ENCODE data around the gene GRM7. TPM values are rescaled to one million over a fixed set of nuclear protein-coding genes. Genes with fewer than 3 reads are reported as not detected.

Gene GRM7
- total and polyA plus RNA-seq, 2 experiments from 2014 or later: 1.7 to 2.7 TPM

- H3K36me3 ChIP-seq (replicated peaks; ENCODE audit: insufficient read depth, low read depth): no peaks in the 10 kb centered on the region
- H3K27me3 ChIP-seq: no peaks in the 10 kb centered on the region
- no peak overlapping the region for H3K27ac ChIP-seq
- H3K4me1 ChIP-seq (ENCODE audit: insufficient read depth): no peaks in the 10 kb centered on the region
- no peaks in the 10 kb centered on the region for H3K9me2 ChIP-seq (replicated peaks; ENCODE audit: insufficient read depth)
- H3K9me3 ChIP-seq (ENCODE audit: low read depth): no peaks in the 10 kb centered on the region
- no peak for DNase-seq (ENCODE audit: low spot score)
- H3K4me2 ChIP-seq: no peak overlapping the region
- no peaks in the 10 kb centered on the region for H4K20me1 ChIP-seq (ENCODE audit: insufficient read depth, poor library complexity, severe bottlenecking)
- H2AFZ ChIP-seq: no peak overlapping the region
- H3K79me2 ChIP-seq: no peaks in the 10 kb centered on the region
- no peak overlapping the region for H3K4me3 ChIP-seq
- no peak for TF ChIP-seq CTCF (IDR thresholded peaks at IDR 0.05; ENCODE audit: poor library complexity)
- TF ChIP-seq EZH2 (IDR thresholded peaks at IDR 0.05; ENCODE audit: borderline replicate concordance): no peak
- TF ChIP-seq EZH2phosphoT487 (IDR thresholded peaks at IDR 0.05; ENCODE audit: low read depth, severe bottlenecking, unreplicated experiment): no peak
- WGBS (ENCODE audit: low lambda C conversion rate, missing lambda C conversion rate): 79% methylated on average over 1 of the region's 1 CpG
These were observed 239.2 kb downstream of the GRM7 start for GRCh38 chr3:7100136-7100535.

DNA sequence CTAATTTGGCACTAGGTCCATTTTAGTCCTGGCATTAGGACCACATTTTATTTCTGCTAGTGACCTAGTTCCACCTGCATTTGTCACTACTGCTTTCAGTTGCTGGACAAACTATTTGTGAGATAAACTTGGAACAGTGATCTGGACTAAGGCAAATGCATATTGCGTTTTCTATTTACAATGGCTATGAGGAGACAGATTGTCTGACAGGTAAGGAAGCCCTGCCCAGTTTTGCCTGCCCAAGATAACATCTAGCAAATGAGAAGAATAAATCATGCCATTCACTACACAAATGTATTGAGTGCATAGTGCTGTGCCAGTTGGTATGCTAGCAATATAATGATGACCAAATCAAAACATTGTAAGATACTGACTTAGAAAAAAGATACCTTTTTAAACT, 245.7 kb downstream of the GRM7 start:
- no peak for DNase-seq (ENCODE audit: low spot score)
- H3K9me2 ChIP-seq (replicated peaks; ENCODE audit: insufficient read depth): no peaks in the 10 kb centered on the region
- H4K20me1 ChIP-seq (ENCODE audit: insufficient read depth, poor library complexity, severe bottlenecking): no peaks in the 10 kb centered on the region
- H3K36me3 ChIP-seq (replicated peaks; ENCODE audit: insufficient read depth, low read depth): no peaks in the 10 kb centered on the region
- 76% methylated on average over 1 of the region's 1 CpG for WGBS (ENCODE audit: low lambda C conversion rate, missing lambda C conversion rate)
- TF ChIP-seq EZH2phosphoT487 (IDR thresholded peaks at IDR 0.05; ENCODE audit: low read depth, severe bottlenecking, unreplicated experiment) (no peak), CTCF (IDR thresholded peaks at IDR 0.05; ENCODE audit: poor library complexity) (no peak), EZH2 (IDR thresholded peaks at IDR 0.05; ENCODE audit: borderline replicate concordance) (no peak)
- H3K79me2 ChIP-seq: no peaks in the 10 kb centered on the region
- no peak overlapping the region for H3K27ac ChIP-seq
- H3K4me2 ChIP-seq: no peak overlapping the region
- H3K27me3 ChIP-seq: no peaks in the 10 kb centered on the region
- no peak overlapping the region for H2AFZ ChIP-seq
- no peaks in the 10 kb centered on the region for H3K9me3 ChIP-seq (ENCODE audit: low read depth)
- H3K4me1 ChIP-seq (ENCODE audit: insufficient read depth): no peaks in the 10 kb centered on the region
- H3K4me3 ChIP-seq: no peak overlapping the region

DNA sequence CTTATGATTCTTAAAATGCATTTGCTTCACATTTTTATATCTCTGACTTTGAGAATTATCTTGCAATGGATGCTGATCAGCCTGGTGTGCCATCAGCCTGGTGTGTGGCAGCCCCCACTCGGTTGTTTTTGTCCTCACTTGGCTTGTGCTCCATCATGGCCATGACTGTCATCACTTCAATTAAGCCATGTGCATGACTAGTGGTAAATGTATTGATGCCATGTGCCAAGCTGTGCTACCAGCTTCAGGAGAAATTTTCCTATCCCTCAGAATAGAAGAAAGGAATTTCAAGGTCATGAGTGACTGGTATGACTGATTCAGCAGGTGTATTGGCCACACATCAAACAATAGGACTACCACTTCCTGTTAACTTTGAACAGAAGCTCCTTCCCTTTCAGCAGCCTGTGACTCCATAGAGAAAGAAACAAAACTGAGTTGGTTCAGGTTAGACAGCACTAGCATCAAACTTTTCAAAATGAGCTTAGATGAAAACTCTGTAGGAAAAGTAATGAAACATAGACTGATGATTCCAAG, 251.7 kb downstream of the GRM7 start:
- Histone ChIP-seq H3K4me3 (no peak overlapping the region), H4K20me1 (ENCODE audit: insufficient read depth, poor library complexity, severe bottlenecking) (no peaks in the 10 kb centered on the region), H3K9me2 (replicated peaks; ENCODE audit: insufficient read depth) (no peaks in the 10 kb centered on the region), H3K4me1 (ENCODE audit: insufficient read depth) (no peaks in the 10 kb centered on the region), H3K4me2 (no peak overlapping the region), H3K36me3 (replicated peaks; ENCODE audit: insufficient read depth, low read depth) (no peaks in the 10 kb centered on the region), H3K27ac (no peak overlapping the region), H3K9me3 (ENCODE audit: low read depth) (no peaks in the 10 kb centered on the region), H3K79me2 (no peaks in the 10 kb centered on the region), H2AFZ (no peak overlapping the region), H3K27me3 (no peaks in the 10 kb centered on the region)
- 96% methylated on average over 1 of the region's 1 CpG for WGBS (ENCODE audit: low lambda C conversion rate, missing lambda C conversion rate)
- no peak for DNase-seq (ENCODE audit: low spot score)
- TF ChIP-seq CTCF (IDR thresholded peaks at IDR 0.05; ENCODE audit: poor library complexity) (no peak), EZH2 (IDR thresholded peaks at IDR 0.05; ENCODE audit: borderline replicate concordance) (no peak)
